OCI-LY3 (cell line): ENCODE measurements around the gene KLF15.

Source experiments
- CTCF ChIP-seq: fragments of 200-600, 300-600 bp; sonication (generic); IDR thresholded peaks from 2 replicates; pipeline ENCODE4 v1.5.1; 2014; ENCODE audit warnings: antibody characterized with exemption, low read length, low read depth
- EZH2phosphoT487 ChIP-seq: fragments of 200-600 bp; shearing (Covaris generic); IDR thresholded peaks from 2 replicates; pipeline ENCODE4 v1.6.1; 2018; ENCODE audit warnings: antibody characterized with exemption, mixed run types, low read depth

DNA sequence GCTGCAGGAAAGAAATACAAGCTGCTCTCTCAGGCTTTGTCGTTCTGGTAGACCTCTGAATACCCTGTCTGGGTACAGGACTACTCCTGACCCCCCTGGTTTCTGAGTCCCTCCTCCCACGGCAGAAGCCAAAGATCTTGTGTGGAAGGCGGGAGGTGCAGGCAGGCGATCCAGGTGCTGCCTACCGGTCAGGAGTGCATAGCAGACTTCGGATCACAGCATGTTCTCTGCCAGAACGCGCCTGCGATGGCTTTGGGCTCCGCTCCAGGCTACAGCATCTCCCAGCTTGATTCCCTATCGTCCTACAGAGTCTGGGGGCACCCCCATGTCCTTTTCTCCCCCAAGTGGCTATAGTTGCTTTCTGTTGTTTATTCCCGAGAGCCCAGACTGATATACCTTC is 35.0 kb upstream of the KLF15 start:
- TF ChIP-seq CTCF (no peak), EZH2phosphoT487 (no peak)
